HEK293 (cell line): ENCODE data around the gene DIP2B.

Experiments used
- PBX3 ChIP-seq: sonication (generic); formaldehyde crosslinking; IDR thresholded peaks from 2 replicates; pipeline ENCODE4 v1.8.1; 2022; ENCODE audit warnings: mild to moderate bottlenecking, moderate library complexity, missing genetic modification reagents
- ZBTB1 ChIP-seq: fragments of 450-650 bp; formaldehyde crosslinking; IDR thresholded peaks from 2 replicates; pipeline ENCODE4 v1.5.1; 2016; ENCODE audit warnings: missing biosample characterization, missing genetic modification characterization
- ZNF121 ChIP-seq: fragments of 450-650 bp; formaldehyde crosslinking; IDR thresholded peaks from 2 replicates; pipeline ENCODE4 v1.5.1; 2016; ENCODE audit warnings: missing biosample characterization, missing genetic modification characterization
- ZNF202 ChIP-seq: fragments of 450-650 bp; formaldehyde crosslinking; IDR thresholded peaks from 2 replicates; pipeline ENCODE4 v1.5.1; 2016; ENCODE audit warnings: missing biosample characterization, missing genetic modification characterization, borderline replicate concordance
- TF ChIP-seq, protein P1 (sequence below): fragments of 450-650 bp; formaldehyde crosslinking; IDR thresholded peaks from 2 replicates; pipeline ENCODE4 v1.5.1; 2016; ENCODE audit warnings: missing biosample characterization, missing genetic modification characterization

- TF ChIP-seq ZNF121 (tag by site-specific recombination) (no peak), PBX3 (no peak), ZNF202 (tag by site-specific recombination) (no peak), ZBTB1 (no peak)
- TF ChIP-seq, protein P1, sequence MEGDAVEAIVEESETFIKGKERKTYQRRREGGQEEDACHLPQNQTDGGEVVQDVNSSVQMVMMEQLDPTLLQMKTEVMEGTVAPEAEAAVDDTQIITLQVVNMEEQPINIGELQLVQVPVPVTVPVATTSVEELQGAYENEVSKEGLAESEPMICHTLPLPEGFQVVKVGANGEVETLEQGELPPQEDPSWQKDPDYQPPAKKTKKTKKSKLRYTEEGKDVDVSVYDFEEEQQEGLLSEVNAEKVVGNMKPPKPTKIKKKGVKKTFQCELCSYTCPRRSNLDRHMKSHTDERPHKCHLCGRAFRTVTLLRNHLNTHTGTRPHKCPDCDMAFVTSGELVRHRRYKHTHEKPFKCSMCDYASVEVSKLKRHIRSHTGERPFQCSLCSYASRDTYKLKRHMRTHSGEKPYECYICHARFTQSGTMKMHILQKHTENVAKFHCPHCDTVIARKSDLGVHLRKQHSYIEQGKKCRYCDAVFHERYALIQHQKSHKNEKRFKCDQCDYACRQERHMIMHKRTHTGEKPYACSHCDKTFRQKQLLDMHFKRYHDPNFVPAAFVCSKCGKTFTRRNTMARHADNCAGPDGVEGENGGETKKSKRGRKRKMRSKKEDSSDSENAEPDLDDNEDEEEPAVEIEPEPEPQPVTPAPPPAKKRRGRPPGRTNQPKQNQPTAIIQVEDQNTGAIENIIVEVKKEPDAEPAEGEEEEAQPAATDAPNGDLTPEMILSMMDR, result no peak
Observed at GRCh38 chr12:50584135-50584534, 79.3 kb downstream of the DIP2B start.
